HG03571 (cell line): ENCODE measurements around the gene SPSB2.
"Not testable (repeated sequence)": the region's sequence is repeated elsewhere in the genome, so short reads cannot be mapped to it uniquely, and the experiment has no call there.

Experiments
- ATAC-seq: cut with Tn5 transposase; IDR thresholded peaks from one replicate; pipeline ENCODE4 v1.9.1; 2021; ENCODE audit not compliant: unreplicated experiment

The SPSB2 gene

DNA sequence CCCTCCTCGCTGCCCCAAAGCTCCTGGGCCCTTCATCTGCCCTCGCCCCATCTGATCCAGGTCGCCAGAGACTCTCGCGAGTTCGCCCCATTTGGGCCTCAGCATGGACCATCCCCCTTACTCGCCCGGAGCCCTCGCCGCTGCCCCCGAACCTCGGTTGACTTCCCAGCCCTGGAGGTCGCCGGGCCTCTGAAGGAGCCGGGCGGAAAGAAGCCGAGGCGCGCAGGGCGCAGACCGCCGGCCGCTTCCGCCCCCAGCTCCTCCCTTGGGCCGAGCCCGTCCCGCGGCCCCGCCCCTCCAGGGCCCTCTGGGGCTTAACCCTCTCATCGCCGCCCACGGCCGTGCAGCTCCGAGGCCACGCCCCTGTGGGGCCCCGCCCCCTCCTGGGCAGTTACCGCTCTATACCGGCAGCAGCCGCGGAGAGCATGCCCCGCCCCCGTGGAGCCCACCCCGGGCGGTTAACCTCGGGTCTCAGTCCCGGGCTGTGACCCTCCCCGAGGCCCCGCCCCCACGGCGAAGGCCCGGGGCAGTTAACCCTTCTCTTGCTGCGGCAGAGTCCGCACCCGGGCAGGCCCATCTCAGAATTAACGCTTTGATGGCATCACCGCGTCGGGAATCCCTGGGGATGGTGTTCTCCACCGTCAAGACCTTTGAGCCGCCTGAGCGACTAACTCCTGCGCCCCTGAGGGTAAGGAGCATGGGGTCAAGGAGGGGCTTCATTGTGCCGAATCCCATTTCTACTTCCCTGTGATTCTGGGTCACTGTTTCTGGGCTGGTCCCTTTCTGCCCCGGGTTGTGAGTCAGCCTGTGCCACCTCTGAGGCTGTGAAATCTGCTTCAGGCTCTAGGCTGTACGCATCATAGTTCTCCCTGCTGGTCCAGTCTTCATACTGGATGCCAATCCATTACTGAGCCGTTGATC is at the start of gene SPSB2:
SPSB2 (minus strand) TSS at position 210 of the 921 bp plus-strand sequence. CDS start 402 bp downstream, outside the sequence.
- peak; percentile 63 for ATAC-seq

GRCh38 chr12:6921996-6922946 is 49.2 kb upstream of the SPSB2 start:
- ATAC-seq = no peak

DNA sequence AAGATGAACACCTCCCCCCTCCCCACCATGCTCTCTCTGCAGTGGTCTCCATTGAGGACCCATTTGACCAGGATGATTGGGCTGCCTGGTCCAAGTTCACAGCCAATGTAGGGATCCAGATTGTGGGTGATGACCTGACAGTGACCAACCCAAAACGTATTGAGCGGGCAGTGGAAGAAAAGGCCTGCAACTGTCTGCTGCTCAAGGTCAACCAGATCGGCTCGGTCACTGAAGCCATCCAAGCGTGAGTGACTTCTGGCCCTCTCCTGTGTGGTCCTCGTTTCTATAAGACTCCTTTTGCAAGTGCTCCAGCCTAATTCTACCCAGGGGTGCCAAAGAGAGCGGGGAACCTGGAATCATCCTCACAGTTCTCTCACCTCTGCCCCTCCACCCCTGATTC is 48.4 kb upstream of the SPSB2 start:
- ATAC-seq = no peak

DNA sequence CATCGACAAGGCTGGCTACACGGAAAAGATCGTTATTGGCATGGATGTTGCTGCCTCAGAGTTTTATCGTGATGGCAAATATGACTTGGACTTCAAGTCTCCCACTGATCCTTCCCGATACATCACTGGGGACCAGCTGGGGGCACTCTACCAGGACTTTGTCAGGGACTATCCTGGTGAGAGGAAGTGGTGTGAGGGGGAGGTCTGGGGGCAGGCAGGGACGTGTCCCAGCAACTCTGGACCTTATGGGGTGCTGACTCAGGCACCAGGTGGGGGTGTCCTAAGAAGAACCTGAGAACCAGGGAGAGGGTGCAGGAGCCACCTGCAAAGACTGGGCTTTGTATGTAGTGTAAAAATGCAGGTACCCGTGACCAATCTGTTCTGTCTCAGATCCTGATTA is 46.5 kb upstream of the SPSB2 start:
- ATAC-seq = no peak

- ATAC-seq = no peak
Observed at GRCh38 chr12:6917491-6918231, 44.6 kb upstream of the SPSB2 start.

- no peak for ATAC-seq
Observed at GRCh38 chr12:6916426-6917200, 43.5 kb upstream of the SPSB2 start.

DNA sequence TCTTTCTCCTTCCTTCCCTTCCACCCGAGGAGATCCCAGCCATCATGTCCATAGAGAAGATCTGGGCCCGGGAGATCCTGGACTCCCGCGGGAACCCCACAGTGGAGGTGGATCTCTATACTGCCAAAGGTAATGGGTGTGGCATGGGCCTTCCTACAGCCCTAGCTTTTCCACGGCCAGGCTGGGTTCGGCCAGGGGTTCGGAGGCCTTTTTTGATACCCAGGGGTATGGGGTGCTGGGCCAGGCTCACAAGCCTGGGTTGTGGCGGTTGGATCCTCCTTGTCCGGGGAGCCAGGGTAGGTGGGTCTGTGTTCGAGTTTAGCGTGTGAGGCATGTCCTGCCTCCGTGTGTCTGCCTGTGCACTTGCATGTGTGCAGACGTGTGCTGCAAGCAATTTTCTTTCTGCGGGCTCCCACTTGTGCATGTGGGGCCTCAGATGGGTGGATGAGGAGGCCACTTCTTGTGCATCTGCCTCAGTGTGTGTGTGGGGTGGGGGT is 42.7 kb upstream of the SPSB2 start:
- no peak for ATAC-seq

DNA sequence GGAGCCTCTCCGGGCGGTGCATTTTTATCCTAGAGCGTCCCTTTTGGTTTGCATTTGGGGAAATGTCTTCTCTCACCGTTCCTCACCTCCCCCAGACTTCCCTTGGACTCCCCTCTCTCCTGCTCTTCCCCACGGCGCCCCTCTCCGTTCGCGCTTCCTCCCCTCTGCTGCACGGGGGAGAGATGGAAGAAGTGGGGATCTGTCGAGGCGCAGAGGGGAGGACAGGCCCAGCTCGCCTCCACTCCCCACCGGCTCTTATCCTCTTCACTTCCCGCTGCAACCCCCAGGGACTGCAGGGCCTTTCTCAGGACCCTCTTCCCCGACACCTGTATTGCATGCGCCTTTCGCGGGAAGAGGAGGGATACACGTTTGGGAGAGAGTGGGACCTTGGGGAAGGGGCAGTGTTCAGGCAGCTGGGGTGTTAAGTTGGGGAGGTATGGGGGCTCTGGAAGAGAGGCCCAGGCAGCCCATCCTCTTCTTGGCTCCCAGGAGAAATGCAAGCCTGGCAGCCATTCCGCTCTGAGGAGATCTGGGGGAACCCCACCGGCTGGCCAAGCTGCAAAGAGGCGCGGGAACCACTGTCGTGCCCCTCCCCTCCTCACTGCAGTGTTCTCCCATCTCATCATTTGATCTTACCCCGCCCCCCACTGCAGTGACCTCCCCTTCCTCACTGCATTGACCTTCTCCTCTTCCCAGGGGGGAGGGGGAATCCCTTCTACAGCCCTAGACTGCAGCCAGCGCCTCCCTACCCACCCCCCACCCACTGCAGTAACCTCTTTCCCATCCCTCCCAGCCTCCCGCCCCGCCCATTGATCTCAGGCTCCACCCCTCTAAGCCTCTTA is 42.1 kb upstream of the SPSB2 start:
- ATAC-seq = no peak

- ATAC-seq = peak; percentile 55
Observed at GRCh38 chr12:6914246-6914946, 41.3 kb upstream of the SPSB2 start, which contains the start of gene ENO2. TSS of gene ENO2 (plus strand) at chr12:6914580. CDS start at chr12:6915833, 1,253 bp downstream.

DNA sequence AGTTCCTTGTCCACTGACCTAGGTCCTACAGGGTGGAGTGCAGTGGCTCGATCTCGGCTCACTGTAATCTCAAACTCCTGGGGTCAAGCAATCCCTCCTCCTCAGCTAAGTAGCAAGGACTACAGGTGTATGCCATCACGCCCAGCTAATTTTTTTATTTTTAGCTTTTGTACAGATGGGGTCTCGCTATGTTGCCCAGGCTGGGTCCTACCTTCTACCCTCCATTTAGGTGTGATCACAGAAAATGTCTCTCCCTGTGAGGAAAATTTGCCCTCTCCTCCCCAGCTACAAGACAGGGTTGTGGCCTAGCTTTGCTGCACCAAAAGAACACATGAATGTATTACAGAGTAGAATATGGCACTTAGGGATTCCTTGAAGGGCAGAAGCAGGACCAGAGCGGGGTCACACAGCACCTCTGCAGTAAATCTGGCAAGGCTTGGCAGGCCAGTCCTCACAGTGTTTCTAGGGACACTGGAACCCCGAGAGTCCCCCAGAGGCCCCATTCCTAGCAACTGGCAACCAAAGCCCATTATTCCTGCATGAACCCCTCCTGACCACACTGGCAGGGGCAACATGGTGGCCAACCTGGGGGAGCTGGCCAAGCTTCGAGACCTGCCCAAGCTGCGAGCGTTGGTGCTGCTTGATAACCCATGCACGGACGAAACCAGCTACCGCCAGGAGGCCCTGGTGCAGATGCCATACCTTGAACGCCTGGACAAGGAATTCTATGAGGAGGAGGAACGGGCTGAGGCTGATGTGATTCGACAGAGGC is 39.2 kb upstream of the SPSB2 start:
- no peak for ATAC-seq

DNA sequence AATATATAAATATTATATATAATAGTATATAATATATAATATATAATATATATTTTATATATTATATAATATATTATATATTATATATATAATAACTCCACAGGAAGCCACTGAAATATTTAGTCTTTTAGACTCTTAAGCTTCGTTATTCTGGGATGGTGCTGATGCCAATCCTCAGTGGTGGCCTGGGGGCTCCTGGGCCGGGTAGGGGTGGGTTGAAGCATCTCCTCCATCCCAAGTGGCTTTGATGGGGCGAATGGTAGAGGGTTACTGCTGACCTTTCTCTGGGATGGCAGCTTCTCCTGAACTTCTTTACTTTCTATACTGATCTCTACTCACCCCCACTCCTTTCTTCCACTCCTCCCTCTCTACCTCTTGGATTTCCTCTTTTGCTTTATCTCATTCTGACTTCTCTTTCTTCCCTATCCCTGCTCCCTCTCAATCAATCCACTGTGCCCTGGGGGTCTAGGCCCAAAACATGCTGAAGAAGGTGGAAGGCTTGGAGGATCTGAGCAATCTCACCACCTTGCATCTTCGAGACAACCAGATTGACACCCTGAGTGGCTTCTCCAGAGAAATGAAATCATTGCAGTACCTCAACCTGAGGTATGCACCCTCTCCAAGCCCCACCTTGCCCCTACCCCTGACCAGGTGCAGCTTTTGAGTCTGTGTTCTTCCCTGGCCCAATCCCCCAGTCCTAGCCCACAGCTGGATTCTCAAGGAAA is 36.5 kb upstream of the SPSB2 start:
- ATAC-seq = no peak

DNA sequence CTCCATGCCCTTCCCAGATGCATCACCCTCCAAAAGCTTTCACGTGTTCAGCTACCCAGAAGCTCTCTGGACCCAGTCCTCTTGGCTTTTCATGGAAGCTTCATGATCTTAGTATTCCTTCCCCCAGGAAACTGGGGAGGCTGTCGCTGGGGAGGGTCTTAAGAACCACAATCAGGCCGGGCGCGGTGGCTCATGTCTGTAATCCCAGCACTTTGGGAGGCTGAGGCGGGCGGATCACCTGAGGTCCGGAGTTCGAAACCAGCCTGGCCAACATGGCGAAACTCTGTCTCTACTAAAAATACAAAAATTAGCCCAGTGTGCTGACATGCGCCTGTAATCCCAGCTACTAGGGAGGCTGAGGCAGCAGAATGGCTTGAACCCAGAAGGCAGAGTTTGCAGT is 35.0 kb upstream of the SPSB2 start:
- not testable (repeated sequence) for ATAC-seq

DNA sequence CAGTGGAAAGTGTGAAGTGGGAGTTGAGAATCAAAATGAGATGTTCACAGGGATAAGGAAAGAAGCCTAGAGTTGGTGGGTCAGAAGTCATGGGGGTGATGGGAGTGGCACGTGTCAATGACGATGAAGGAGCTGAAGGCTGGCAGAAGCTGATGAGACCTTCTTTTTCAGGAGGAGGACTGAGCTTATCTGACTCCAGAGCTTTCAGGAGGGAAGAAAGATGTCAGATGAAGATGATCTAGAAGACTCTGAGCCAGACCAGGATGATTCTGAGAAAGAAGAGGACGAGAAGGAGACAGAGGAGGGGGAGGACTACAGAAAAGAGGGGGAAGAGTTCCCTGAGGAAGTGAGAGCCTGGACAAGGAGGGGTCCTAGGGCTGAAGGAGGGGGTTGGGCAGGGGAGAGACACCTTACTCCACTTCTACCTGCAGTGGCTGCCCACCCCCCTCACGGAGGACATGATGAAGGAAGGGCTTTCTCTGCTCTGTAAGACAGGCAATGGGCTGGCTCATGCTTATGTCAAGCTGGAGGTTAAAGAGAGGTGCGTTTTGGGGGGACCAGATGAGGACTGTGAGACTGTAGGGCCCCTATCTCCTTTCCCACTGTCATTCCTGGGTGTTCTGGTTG is 32.4 kb upstream of the SPSB2 start:
- ATAC-seq = no peak

DNA sequence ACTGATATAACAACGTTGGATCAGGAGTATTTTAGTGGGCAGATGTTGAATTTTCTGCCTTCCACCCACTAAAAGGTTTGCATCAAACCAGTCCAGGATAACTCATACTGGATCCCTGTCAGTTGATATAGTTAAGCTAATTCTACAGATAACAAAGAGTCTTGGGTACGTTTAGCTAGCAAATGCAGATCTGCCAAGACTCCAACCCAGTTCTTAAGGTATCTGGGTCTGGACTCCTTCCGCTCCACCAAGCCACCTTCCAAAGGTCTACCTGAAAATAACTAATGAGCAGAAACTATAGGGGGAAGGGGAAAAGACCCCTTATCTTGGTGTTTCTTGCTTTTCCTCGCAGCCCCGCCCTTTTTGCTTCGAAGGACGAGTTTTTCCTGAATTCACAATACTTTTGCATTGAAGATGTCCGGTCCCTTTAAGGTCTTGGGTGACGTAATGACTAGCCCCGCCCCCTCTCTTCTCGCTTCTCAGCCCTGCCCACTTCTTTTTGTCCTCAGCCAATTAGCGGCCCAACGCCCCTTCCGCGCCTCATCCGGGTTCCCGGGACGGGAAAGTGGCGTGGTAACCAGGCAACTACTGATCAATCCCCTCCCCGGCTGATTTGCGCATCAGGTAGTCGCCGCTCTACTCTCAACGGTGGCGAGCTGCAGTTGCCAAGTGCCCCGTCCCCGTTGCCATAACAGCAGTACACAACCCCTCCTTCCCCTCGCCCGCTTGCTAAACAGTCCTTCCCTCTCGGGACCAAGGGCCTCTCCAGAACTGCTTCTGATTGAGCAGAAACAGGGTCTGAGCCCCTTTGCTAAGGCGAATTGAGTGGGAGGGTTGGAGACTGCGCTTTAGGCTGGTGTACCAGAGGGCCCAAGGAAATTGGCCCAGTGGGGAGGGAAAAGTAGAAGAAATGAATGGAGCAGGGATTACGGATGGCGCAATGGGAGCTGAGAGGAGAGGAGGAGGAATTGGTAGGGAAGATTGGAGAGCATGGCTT is 31.5 kb upstream of the SPSB2 start, which contains the start of gene LRRC23:
LRRC23 (plus strand) TSS at position 543 of the 997 bp plus-strand sequence. CDS start 812 bp downstream, outside the sequence.
- ATAC-seq = peak; percentile 93

DNA sequence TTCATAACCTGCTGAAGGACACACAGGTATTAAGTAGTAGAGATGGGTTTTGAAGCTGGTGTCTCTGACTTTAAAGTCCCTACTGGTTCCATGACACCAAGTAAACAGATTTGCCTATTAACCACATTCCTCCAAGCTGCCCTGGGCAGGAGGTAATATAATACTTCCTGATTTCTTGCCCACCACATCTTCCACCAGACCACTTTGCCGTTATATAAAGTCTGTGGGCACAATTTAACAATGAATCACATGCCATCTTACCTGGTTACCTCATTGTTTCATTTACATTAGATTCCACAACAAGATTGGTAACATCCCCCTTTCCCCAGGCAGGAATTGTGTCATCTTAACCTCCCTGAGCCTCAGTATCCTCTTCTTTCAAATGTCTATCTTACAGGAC is 30.6 kb upstream of the SPSB2 start:
- ATAC-seq = no peak
